Measurements from ENCODE around the gene KCNN3. TPM values are rescaled to one million over a fixed set of nuclear protein-coding genes. Genes with fewer than 3 reads are reported as not detected.
A peak's percentile ranks its signal among the peaks of the same experiment; 100 is the strongest.

The KCNN3 gene
- total RNA-seq, 2 experiments from 2014 or later: 0.02 to 0.04 TPM

DNA sequence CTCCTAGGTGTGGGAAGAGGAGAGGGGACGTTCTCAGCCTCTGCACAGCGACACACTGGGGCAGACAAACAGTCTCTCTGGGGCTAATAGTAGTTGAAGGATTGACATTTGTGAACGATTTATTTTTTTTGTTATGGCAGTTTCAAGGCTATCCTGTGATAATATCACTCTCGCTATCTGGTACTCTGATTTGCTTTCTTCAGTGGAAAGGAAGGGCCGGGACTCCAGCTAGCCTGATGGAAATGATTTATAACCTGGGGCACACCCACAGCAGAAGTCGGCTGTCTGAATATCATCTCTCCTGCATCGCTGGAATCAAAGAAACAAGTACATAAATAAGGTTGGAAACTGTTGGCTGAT lies 122.7 kb downstream of the KCNN3 start:
- H3K4me1 Mint-ChIP-seq: peaks cover 72% of the 10 kb centered on the region
- no peak for DNase-seq
- peaks cover 6% of the 10 kb centered on the region for H3K27me3 Mint-ChIP-seq
- H3K4me3 Mint-ChIP-seq: peak overlapping the region; percentile 79
- no peaks in the 10 kb centered on the region for H3K9me3 Mint-ChIP-seq
- H3K27ac Mint-ChIP-seq: peak overlapping the region; percentile 93
- H3K36me3 Mint-ChIP-seq: peaks cover 2% of the 10 kb centered on the region

- H3K9me3 Mint-ChIP-seq: no peaks in the 10 kb centered on the region
- H3K27me3 Mint-ChIP-seq: peaks cover 10% of the 10 kb centered on the region
- H3K4me1 Mint-ChIP-seq: peaks cover 66% of the 10 kb centered on the region
- H3K27ac Mint-ChIP-seq: no peak overlapping the region
- H3K36me3 Mint-ChIP-seq: peaks cover 2% of the 10 kb centered on the region
- H3K4me3 Mint-ChIP-seq: peak overlapping the region; percentile 36
- DNase-seq: no peak
Observed at GRCh38 chr1:154746622-154747299, 123.3 kb downstream of the KCNN3 start.

DNA sequence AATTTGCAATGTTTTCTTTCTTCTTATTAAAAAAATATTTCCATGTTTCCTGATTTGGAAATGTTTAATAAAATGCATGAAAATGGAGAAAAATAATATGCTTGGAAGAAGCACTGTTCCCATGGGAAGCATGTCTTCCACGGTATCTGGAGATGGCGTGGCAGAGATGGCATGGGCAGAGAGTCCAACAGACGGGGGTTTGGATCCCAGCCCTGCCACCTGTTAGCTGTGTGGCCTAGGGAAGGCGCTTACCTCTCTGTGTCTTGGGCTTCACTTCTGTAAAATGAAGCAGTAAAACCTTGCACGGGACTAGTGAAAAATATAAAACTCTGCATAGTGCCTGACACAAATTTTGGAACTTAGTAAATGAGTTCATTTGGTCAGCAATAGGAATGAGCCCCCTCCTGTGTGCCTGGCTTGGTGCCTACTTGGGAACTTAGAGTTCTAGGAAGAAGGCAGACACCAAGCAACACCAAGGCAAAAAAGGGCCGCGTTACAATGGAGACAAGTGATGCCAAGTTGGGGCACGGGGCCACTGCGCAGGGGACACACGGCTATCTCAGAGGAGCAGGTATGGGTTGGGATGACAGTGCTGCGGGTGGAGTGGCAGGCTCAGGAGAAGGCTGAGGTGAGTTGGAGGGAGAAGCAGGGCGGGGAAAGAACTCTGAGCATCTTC lies 124.2 kb downstream of the KCNN3 start:
- peaks cover 60% of the 10 kb centered on the region for H3K4me1 Mint-ChIP-seq
- H3K27ac Mint-ChIP-seq: no peak overlapping the region
- peaks cover 10% of the 10 kb centered on the region for H3K27me3 Mint-ChIP-seq
- no peaks in the 10 kb centered on the region for H3K9me3 Mint-ChIP-seq
- no peak for DNase-seq
- H3K36me3 Mint-ChIP-seq: peaks cover 2% of the 10 kb centered on the region
- H3K4me3 Mint-ChIP-seq: no peak overlapping the region

- peaks cover 55% of the 10 kb centered on the region for H3K4me1 Mint-ChIP-seq
- H3K9me3 Mint-ChIP-seq: no peaks in the 10 kb centered on the region
- H3K4me3 Mint-ChIP-seq: no peak overlapping the region
- H3K27ac Mint-ChIP-seq: no peak overlapping the region
- peaks cover 2% of the 10 kb centered on the region for H3K36me3 Mint-ChIP-seq
- peak; percentile 55 for DNase-seq
- peaks cover 10% of the 10 kb centered on the region for H3K27me3 Mint-ChIP-seq
Observed at GRCh38 chr1:154745286-154745731, 124.8 kb downstream of the KCNN3 start.

GRCh38 chr1:154744352-154745035 lies 125.6 kb downstream of the KCNN3 start:
- Mint-ChIP-seq H3K27me3 (peaks cover 10% of the 10 kb centered on the region), H3K36me3 (peaks cover 2% of the 10 kb centered on the region), H3K9me3 (no peaks in the 10 kb centered on the region), H3K4me1 (peaks cover 57% of the 10 kb centered on the region), H3K27ac (no peak overlapping the region), H3K4me3 (no peak overlapping the region)
- DNase-seq: no peak

GRCh38 chr1:154743526-154744036 lies 126.5 kb downstream of the KCNN3 start:
- peaks cover 54% of the 10 kb centered on the region for H3K4me1 Mint-ChIP-seq
- no peak overlapping the region for H3K4me3 Mint-ChIP-seq
- no peak for DNase-seq
- no peaks in the 10 kb centered on the region for H3K9me3 Mint-ChIP-seq
- no peak overlapping the region for H3K27ac Mint-ChIP-seq
- peaks cover 10% of the 10 kb centered on the region for H3K27me3 Mint-ChIP-seq
- peaks cover 2% of the 10 kb centered on the region for H3K36me3 Mint-ChIP-seq

- H3K27ac Mint-ChIP-seq: no peak overlapping the region
- no peak for DNase-seq
- no peaks in the 10 kb centered on the region for H3K9me3 Mint-ChIP-seq
- H3K27me3 Mint-ChIP-seq: peaks cover 10% of the 10 kb centered on the region
- no peak overlapping the region for H3K4me3 Mint-ChIP-seq
- peaks cover 48% of the 10 kb centered on the region for H3K4me1 Mint-ChIP-seq
- H3K36me3 Mint-ChIP-seq: peaks cover 2% of the 10 kb centered on the region
Observed at GRCh38 chr1:154742606-154743005, 127.5 kb downstream of the KCNN3 start.

DNA sequence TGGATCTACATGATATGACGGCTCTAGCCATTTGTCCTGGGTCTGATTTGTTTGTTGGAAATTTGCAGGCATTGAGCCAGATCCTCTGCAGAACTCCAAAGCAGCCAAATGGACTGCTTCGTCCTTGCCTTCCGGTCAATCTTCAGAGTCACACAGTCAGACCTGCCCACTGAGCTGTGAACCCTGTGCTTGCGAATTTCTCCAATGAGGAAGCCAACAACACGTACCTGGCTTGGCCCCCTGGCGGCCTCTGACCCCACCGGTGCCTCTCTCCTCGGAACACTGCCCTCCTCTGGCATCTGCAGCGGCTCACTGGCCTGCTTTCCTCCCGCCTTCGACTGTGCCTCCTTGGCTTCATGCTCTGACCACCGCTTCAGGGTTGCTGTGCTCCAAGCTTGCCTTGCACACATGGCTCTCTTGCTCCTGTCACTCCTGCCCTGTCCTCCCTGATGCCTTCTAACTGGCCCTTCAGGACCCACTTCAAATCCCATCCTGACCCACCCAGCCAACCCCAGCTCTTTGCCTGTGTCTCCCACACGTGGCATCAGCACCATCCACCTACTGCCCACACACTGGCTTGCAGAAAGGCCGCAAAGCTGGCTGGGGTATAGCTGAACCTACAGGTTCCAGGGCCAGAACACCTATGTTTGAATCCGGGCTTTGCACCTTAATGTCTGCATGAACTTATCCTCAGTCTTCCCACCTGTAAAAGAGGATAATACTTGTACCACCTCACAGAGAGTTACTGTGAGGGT lies 128.2 kb downstream of the KCNN3 start:
- no peak overlapping the region for H3K4me3 Mint-ChIP-seq
- H3K27me3 Mint-ChIP-seq: peaks cover 10% of the 10 kb centered on the region
- peaks cover 48% of the 10 kb centered on the region for H3K4me1 Mint-ChIP-seq
- no peak for DNase-seq
- H3K9me3 Mint-ChIP-seq: no peaks in the 10 kb centered on the region
- H3K27ac Mint-ChIP-seq: no peak overlapping the region
- H3K36me3 Mint-ChIP-seq: peaks cover 2% of the 10 kb centered on the region

DNA sequence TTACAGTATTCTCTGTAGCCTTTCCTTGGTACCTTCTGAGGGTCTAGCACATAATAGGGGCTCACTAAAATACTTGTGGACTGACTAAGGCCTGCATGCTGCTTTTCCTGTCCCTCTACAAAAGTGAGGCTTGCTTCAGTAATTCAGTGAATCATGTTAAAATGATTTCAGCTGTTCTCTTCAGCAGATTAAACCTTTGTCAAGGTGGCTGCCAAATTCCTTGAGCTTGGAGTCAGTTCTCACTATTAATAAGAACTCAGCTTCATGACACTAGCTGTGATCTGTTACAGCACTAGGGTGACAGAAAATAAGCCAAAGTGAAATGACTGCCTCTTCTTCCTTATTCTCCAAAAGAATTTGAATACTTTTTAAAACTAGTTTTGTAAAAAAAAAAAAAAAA lies 128.8 kb downstream of the KCNN3 start:
- Mint-ChIP-seq H3K27ac (no peak overlapping the region), H3K27me3 (peaks cover 10% of the 10 kb centered on the region), H3K4me1 (peaks cover 48% of the 10 kb centered on the region), H3K9me3 (no peaks in the 10 kb centered on the region), H3K36me3 (peaks cover 2% of the 10 kb centered on the region), H3K4me3 (no peak overlapping the region)
- DNase-seq: no peak

- peaks cover 41% of the 10 kb centered on the region for H3K4me1 Mint-ChIP-seq
Observed at GRCh38 chr1:154739654-154740053, 130.4 kb downstream of the KCNN3 start.

GRCh38 chr1:154736841-154737240 lies 133.2 kb downstream of the KCNN3 start:
- Mint-ChIP-seq H3K9me3 (no peaks in the 10 kb centered on the region), H3K27ac (peak overlapping the region; percentile 49), H3K4me3 (no peak overlapping the region), H3K4me1 (peaks cover 34% of the 10 kb centered on the region), H3K36me3 (no peaks in the 10 kb centered on the region), H3K27me3 (peaks cover under 1% of the 10 kb centered on the region)
- DNase-seq: peak; percentile 37

More at GRCh38 chr1:154739654-154740053, 130.4 kb downstream of the KCNN3 start:
- no peak overlapping the region for H3K27ac Mint-ChIP-seq
- no peaks in the 10 kb centered on the region for H3K36me3 Mint-ChIP-seq
- no peaks in the 10 kb centered on the region for H3K9me3 Mint-ChIP-seq
- H3K4me3 Mint-ChIP-seq: no peak overlapping the region
- no peak for DNase-seq
- H3K27me3 Mint-ChIP-seq: peaks cover 10% of the 10 kb centered on the region

GRCh38 chr1:154735804-154736168 lies 134.3 kb downstream of the KCNN3 start:
- peaks cover 34% of the 10 kb centered on the region for H3K4me1 Mint-ChIP-seq

GRCh38 chr1:154735061-154735803 lies 134.8 kb downstream of the KCNN3 start:
- H3K9me3 Mint-ChIP-seq: no peaks in the 10 kb centered on the region
- H3K27me3 Mint-ChIP-seq: no peaks in the 10 kb centered on the region
- H3K36me3 Mint-ChIP-seq: no peaks in the 10 kb centered on the region
- no peak for DNase-seq
- H3K4me1 Mint-ChIP-seq: peaks cover 37% of the 10 kb centered on the region
- H3K4me3 Mint-ChIP-seq: no peak overlapping the region
- H3K27ac Mint-ChIP-seq: peak overlapping the region; percentile 22

More at GRCh38 chr1:154735804-154736168, 134.3 kb downstream of the KCNN3 start:
- Mint-ChIP-seq H3K36me3 (no peaks in the 10 kb centered on the region), H3K27me3 (no peaks in the 10 kb centered on the region), H3K4me3 (no peak overlapping the region), H3K9me3 (no peaks in the 10 kb centered on the region), H3K27ac (peak overlapping the region; percentile 22)
- DNase-seq: no peak

GRCh38 chr1:154733621-154734020 lies 136.5 kb downstream of the KCNN3 start:
- Mint-ChIP-seq H3K9me3 (no peaks in the 10 kb centered on the region), H3K4me3 (no peak overlapping the region), H3K4me1 (peaks cover 42% of the 10 kb centered on the region), H3K27ac (no peak overlapping the region), H3K27me3 (peaks cover under 1% of the 10 kb centered on the region), H3K36me3 (no peaks in the 10 kb centered on the region)
- DNase-seq: no peak
